Smooth muscle cell (in vitro differentiated cells): ENCODE data around the gene LMCD1. TPM values are rescaled to one million over a fixed set of nuclear protein-coding genes. Genes with fewer than 3 reads are reported as not detected.

ENCODE experiments used
- DNase-seq: peaks from one replicate; lab custom pipeline; 2025; ENCODE audit not compliant: unreplicated experiment; lab: John Stamatoyannopoulos, UW
- H2AFZ ChIP-seq: fragments of 200-600 bp; sonication (generic); 2 replicates; pipeline ENCODE4 v1.6.0; 2016; ENCODE audit warnings: antibody characterized with exemption, low read depth, mild to moderate bottlenecking
- H3F3A ChIP-seq: fragments of 200-600 bp; sonication (generic); 2 replicates; pipeline ENCODE4 v1.6.0; 2017; ENCODE audit warnings: antibody characterized with exemption, low read depth
- H3K27ac ChIP-seq: fragments of 200-600 bp; sonication (generic); 2 replicates; pipeline ENCODE4 v1.5.1; 2016; ENCODE audit warnings: low read depth, mild to moderate bottlenecking
- H3K27me3 ChIP-seq: fragments of 200-600 bp; sonication (generic); 2 replicates; pipeline ENCODE4 v1.6.1; 2016; ENCODE audit warnings: low read depth, mild to moderate bottlenecking
- H3K36me3 ChIP-seq: fragments of 200-600 bp; sonication (generic); 2 replicates; pipeline ENCODE4 v1.5.1; 2016; ENCODE audit warnings: low read depth
- H3K4me1 ChIP-seq: fragments of 200-600 bp; sonication (generic); 2 replicates; pipeline ENCODE4 v1.5.1; 2016; ENCODE audit warnings: low read depth
- H3K4me2 ChIP-seq: fragments of 200-600 bp; sonication (generic); 2 replicates; pipeline ENCODE4 v1.6.0; 2016; ENCODE audit warnings: mild to moderate bottlenecking
- H3K4me3 ChIP-seq: fragments of 200-600 bp; sonication (generic); 2 replicates; pipeline ENCODE4 v1.5.1; 2016; ENCODE audit warnings: mild to moderate bottlenecking
- H3K79me2 ChIP-seq: fragments of 200-600 bp; sonication (generic); 2 replicates; pipeline ENCODE4 v1.6.0; 2016; ENCODE audit warnings: low read depth, mild to moderate bottlenecking
- H3K9ac ChIP-seq: fragments of 200-600 bp; sonication (generic); 2 replicates; pipeline ENCODE4 v1.6.0; 2016; ENCODE audit warnings: low read depth
- H3K9me3 ChIP-seq: fragments of 200-600 bp; sonication (generic); replicated peaks from 2 replicates; pipeline ENCODE4 v1.5.1; 2016; ENCODE audit warnings: low read depth
- H4K20me1 ChIP-seq: fragments of 200-600 bp; sonication (generic); 2 replicates; pipeline ENCODE4 v1.6.0; 2016; ENCODE audit warnings: low read depth
- WGBS: methylation state at CpG from one replicate; pipeline ENCODE4 v1.1.7; 2016; ENCODE audit warnings: low lambda C conversion rate; 5-methylcytosine and 5-hydroxymethylcytosine counted together
- polyA plus RNA-seq: library from polyadenylated mRNA; unstranded; fragments of >200 nt; fragmentation: Nextera tagmentation; extraction: Ambion mirVana; gene quantifications from 2 replicates; pipeline ENCODE4 v1.2.1, GENCODE V29; 2016
- total RNA-seq: library from RNA; depleted of rRNA; stranded (reverse); fragments of >200 nt; gene quantifications from 2 replicates; pipeline ENCODE4 v1.2.3, GENCODE V29; 2014
- TF ChIP-seq, protein P1 (sequence below): fragments of 200-600 bp; sonication (generic); IDR thresholded peaks from 2 replicates; pipeline ENCODE4 v1.5.1; 2017; ENCODE audit warnings: borderline replicate concordance, mild to moderate bottlenecking, antibody characterized with exemption; ENCODE audit not compliant: insufficient read depth, poor library complexity, severe bottlenecking

LMCD1 gene
- total and polyA plus RNA-seq, 2 experiments from 2014 or later = 187 to 524 TPM

DNA sequence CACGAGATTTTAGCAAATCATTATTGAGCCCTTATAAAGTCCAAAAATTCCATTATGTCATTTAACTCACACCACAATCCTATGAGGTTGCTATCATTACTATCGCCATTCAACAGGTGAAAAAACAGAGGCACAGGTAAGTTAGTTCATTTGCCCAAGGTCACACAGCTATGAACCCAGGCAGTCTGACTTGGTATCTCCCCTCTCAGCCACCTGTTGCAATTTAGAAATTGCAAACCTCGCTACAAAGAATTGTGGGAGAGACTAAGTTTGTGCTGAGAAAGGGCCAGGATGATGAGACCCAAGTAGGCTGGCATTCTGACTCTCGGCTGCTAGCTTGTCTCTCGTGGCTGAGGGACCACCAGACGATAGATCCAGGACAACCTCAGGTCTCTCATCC lies 57.7 kb downstream of the LMCD1 start:
- WGBS = 94% methylated on average over 6 of the region's 6 CpGs

DNA sequence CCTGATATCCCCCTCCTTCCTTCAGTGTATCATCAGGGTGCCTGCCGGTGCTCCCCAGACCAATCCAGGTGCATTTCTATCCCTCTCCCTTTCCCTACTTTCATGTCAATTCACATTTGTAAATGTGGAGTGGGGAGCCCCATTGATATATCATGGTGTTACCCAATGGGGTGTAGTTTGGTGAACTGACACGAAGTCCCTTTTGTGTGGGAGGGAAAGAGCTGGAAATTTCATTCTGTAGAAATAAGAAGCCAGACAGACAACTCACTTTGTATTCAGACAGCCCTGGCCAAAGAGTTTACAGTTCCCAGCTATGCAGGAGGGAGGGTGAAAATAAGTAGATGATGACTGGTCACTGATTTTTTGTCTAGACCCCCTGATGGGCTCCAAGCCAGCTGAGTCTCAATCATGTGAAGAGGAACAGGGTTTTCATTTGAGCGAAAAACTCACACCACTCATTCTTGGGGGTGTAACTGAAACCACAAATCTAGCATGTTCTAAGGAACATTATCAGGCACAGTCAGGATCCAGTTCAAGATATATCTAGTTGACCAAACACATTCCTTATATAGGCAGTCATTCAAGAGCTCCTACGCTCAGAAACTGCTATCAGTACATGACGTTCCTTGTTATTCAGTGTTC lies 58.9 kb downstream of the LMCD1 start:
- no peak for DNase-seq
- peak overlapping the region; percentile 97 for H3K27ac ChIP-seq

More for the DNA sequence above, 57.7 kb downstream of the LMCD1 start:
- H3K36me3 ChIP-seq = peaks cover 4% of the 10 kb centered on the region
- no peaks in the 10 kb centered on the region for H3K9me3 ChIP-seq
- no peak overlapping the region for H3K4me3 ChIP-seq
- TF ChIP-seq, protein P1, sequence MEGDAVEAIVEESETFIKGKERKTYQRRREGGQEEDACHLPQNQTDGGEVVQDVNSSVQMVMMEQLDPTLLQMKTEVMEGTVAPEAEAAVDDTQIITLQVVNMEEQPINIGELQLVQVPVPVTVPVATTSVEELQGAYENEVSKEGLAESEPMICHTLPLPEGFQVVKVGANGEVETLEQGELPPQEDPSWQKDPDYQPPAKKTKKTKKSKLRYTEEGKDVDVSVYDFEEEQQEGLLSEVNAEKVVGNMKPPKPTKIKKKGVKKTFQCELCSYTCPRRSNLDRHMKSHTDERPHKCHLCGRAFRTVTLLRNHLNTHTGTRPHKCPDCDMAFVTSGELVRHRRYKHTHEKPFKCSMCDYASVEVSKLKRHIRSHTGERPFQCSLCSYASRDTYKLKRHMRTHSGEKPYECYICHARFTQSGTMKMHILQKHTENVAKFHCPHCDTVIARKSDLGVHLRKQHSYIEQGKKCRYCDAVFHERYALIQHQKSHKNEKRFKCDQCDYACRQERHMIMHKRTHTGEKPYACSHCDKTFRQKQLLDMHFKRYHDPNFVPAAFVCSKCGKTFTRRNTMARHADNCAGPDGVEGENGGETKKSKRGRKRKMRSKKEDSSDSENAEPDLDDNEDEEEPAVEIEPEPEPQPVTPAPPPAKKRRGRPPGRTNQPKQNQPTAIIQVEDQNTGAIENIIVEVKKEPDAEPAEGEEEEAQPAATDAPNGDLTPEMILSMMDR = no peak
- peak overlapping the region; percentile 73 for H3K9ac ChIP-seq
- H3K4me1 ChIP-seq = peaks cover 16% of the 10 kb centered on the region
- H3F3A ChIP-seq = peaks cover 36% of the 10 kb centered on the region
- H3K79me2 ChIP-seq = no peaks in the 10 kb centered on the region
- peak overlapping the region; percentile 97 for H3K27ac ChIP-seq
- H3K4me2 ChIP-seq = no peak overlapping the region
- H4K20me1 ChIP-seq = no peaks in the 10 kb centered on the region
- no peak for DNase-seq
- H2AFZ ChIP-seq = no peak overlapping the region
- no peaks in the 10 kb centered on the region for H3K27me3 ChIP-seq

DNA sequence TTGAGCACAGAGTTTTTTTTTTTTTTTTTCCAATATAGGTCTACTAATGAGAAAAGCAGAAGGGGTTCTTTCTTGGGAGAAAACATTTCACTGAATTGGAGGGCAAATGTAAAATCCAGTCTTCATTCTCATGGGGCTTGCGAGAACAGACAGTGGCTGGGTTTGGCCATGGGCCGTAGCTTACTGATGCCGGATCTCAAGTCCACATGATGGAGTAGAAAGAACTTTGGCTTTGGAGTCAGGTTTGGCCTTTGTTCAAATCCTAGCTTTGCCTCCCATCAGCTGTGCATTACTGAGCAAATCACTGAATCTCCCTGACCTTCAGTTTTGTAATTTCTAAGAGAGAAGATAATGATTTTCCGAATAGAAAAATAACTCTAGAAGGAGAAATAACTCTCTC lies 59.7 kb downstream of the LMCD1 start:
- DNase-seq = no peak
- Histone ChIP-seq H3K4me2 (peak overlapping the region; percentile 55), H3K9me3 (no peaks in the 10 kb centered on the region), H3K27ac (peak overlapping the region; percentile 97), H3K27me3 (no peaks in the 10 kb centered on the region), H3F3A (peaks cover 25% of the 10 kb centered on the region), H2AFZ (no peak overlapping the region), H3K4me3 (no peak overlapping the region), H3K9ac (peak overlapping the region; percentile 78), H3K4me1 (peaks cover 3% of the 10 kb centered on the region), H3K79me2 (no peaks in the 10 kb centered on the region), H4K20me1 (no peaks in the 10 kb centered on the region), H3K36me3 (peaks cover 7% of the 10 kb centered on the region)
- TF ChIP-seq, protein P1 = no peak
- WGBS = 92% methylated on average over 4 of the region's 4 CpGs

More for the DNA sequence above, 58.9 kb downstream of the LMCD1 start:
- Histone ChIP-seq H3K79me2 (no peaks in the 10 kb centered on the region), H3F3A (peaks cover 31% of the 10 kb centered on the region), H3K4me1 (peaks cover 4% of the 10 kb centered on the region), H3K4me3 (no peak overlapping the region), H3K9ac (peak overlapping the region; percentile 78), H2AFZ (no peak overlapping the region), H4K20me1 (no peaks in the 10 kb centered on the region), H3K9me3 (no peaks in the 10 kb centered on the region), H3K4me2 (peak overlapping the region; percentile 55), H3K27me3 (no peaks in the 10 kb centered on the region), H3K36me3 (peaks cover 4% of the 10 kb centered on the region)
- TF ChIP-seq, protein P1 = no peak
- 29% methylated on average over 5 of the region's 5 CpGs for WGBS
